Measurements from ENCODE around the gene DOK7. TPM values are rescaled to one million over a fixed set of nuclear protein-coding genes. Genes with fewer than 3 reads are reported as not detected.

The DOK7 gene
- polyA plus RNA-seq, 3 donors, result not detected

DNA sequence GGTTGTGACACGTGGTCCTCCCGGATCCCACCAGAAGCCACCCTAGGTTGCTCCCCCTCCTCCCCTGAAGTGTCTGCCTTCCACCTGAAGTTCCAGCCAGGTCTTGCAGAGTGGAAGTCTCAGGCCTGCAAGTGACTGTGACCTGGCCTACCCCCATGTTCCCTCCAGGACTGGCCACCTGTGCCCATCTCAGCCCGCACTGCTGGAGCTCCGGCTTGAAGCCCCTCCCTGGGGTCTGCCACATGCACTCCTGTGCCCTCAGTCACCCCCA, 27.5 kb upstream of the DOK7 start:
- Mint-ChIP-seq H3K4me1 (peaks cover 6% of the 10 kb centered on the region), H3K27me3 (ENCODE audit: low read depth in 3 of 3) (peaks cover 0 to 3% (median 1%) of the 10 kb centered on the region in 3 donors), H3K36me3 (peaks cover 0 to 2% of the 10 kb centered on the region in 2 donors), H3K9me3 (no peaks in the 10 kb centered on the region), H3K27ac (no peak overlapping the region), H3K4me3 (no peak overlapping the region)
- Histone ChIP-seq H3K9me3 (replicated peaks in 1 of 2; ENCODE audit: control insufficient read depth in 1 of 2, insufficient read depth in 1 of 2, low read length in 2 of 2) (no peaks in the 10 kb centered on the region), H3K4me1 (ENCODE audit: control insufficient read depth in 1 of 2, insufficient read depth in 2 of 2, low read length in 2 of 2) (peaks cover 3 to 8% of the 10 kb centered on the region in 2 donors), H3K9ac (ENCODE audit: insufficient read depth, low read length, poor library complexity, severe bottlenecking) (no peak overlapping the region), H4K20me1 (ENCODE audit: insufficient read depth, low read length) (no peaks in the 10 kb centered on the region), H3K36me3 (replicated peaks in 1 of 2; ENCODE audit: control insufficient read depth in 1 of 2, insufficient read depth in 2 of 2, low read length in 2 of 2) (no peaks in the 10 kb centered on the region), H2AFZ (ENCODE audit: insufficient read depth, low read depth, low read length, poor library complexity, severe bottlenecking) (no peak overlapping the region), H3K27me3 (ENCODE audit: control insufficient read depth in 2 of 2, insufficient read depth in 2 of 2, low read length in 2 of 2) (no peaks in the 10 kb centered on the region), H3K4me3 (replicated peaks in 1 of 3; ENCODE audit: low read depth in 2 of 3, low read length in 3 of 3) (no peak overlapping the region), H3K4me2 (replicated peaks; ENCODE audit: extremely low read depth, low read length, poor library complexity, severe bottlenecking) (no peak overlapping the region), H3K27ac (ENCODE audit: low read depth in 1 of 2, low read length in 2 of 2) (no peak overlapping the region), H3K79me2 (ENCODE audit: insufficient read depth, low read length) (no peaks in the 10 kb centered on the region)
- DNase-seq, result no peak
- WGBS (ENCODE audit: insufficient coverage), result 94% methylated on average over 4 of the region's 4 CpGs
- intact Hi-C loops (cut with micrococcal nuclease), result no loop called here
- TF ChIP-seq, protein P1, sequence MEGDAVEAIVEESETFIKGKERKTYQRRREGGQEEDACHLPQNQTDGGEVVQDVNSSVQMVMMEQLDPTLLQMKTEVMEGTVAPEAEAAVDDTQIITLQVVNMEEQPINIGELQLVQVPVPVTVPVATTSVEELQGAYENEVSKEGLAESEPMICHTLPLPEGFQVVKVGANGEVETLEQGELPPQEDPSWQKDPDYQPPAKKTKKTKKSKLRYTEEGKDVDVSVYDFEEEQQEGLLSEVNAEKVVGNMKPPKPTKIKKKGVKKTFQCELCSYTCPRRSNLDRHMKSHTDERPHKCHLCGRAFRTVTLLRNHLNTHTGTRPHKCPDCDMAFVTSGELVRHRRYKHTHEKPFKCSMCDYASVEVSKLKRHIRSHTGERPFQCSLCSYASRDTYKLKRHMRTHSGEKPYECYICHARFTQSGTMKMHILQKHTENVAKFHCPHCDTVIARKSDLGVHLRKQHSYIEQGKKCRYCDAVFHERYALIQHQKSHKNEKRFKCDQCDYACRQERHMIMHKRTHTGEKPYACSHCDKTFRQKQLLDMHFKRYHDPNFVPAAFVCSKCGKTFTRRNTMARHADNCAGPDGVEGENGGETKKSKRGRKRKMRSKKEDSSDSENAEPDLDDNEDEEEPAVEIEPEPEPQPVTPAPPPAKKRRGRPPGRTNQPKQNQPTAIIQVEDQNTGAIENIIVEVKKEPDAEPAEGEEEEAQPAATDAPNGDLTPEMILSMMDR (IDR thresholded peaks at IDR 0.05), result no peak

DNA sequence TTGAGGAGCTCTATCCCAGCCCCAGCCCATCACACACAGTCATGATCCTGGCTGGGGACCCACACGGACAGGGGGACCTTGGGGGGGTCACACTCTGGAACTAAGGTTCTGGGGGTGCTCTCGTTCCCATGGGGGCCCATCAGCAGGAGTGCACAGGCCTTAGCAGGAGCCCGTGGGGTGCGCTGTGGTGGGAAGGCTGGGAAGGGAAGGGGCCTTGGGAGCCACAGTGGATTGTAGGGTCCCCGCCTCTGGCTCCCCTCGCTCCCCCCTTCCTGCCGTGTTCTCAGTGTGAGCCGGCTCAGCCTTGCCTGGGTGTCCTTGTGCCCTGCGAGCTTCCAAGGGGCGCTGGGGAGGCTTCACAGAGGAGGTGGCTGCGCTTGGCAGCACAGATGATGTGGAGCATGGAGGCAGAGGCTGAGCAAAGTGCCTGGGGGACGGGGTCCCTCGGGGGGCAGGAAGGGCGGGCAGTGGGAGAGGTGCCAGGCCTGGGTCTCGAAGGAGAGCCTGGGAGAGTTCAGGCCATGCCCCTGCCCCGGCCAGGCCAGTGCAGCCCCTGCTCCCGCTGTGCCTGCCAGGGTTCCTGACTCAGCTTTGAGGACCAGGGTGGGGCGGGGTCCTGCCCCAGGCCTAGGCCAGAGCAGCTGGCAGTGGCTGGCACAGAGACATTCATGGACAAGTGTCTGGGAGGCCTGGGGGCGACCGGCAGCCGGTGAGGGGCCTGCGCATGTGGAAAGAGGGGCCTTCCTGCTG, 26.9 kb upstream of the DOK7 start:
- Histone ChIP-seq H3K9me3 (replicated peaks in 1 of 2; ENCODE audit: control insufficient read depth in 1 of 2, insufficient read depth in 1 of 2, low read length in 2 of 2) (no peaks in the 10 kb centered on the region), H3K36me3 (replicated peaks in 1 of 2; ENCODE audit: control insufficient read depth in 1 of 2, insufficient read depth in 2 of 2, low read length in 2 of 2) (no peaks in the 10 kb centered on the region), H3K27ac (ENCODE audit: low read depth in 1 of 2, low read length in 2 of 2) (no peak overlapping the region), H3K4me3 (replicated peaks in 1 of 3; ENCODE audit: low read depth in 2 of 3, low read length in 3 of 3) (no peak overlapping the region), H2AFZ (ENCODE audit: insufficient read depth, low read depth, low read length, poor library complexity, severe bottlenecking) (no peak overlapping the region), H4K20me1 (ENCODE audit: insufficient read depth, low read length) (no peaks in the 10 kb centered on the region), H3K79me2 (ENCODE audit: insufficient read depth, low read length) (no peaks in the 10 kb centered on the region), H3K9ac (ENCODE audit: insufficient read depth, low read length, poor library complexity, severe bottlenecking) (no peak overlapping the region), H3K4me1 (ENCODE audit: control insufficient read depth in 1 of 2, insufficient read depth in 2 of 2, low read length in 2 of 2) (peaks cover 3 to 8% of the 10 kb centered on the region in 2 donors), H3K4me2 (replicated peaks; ENCODE audit: extremely low read depth, low read length, poor library complexity, severe bottlenecking) (no peak overlapping the region), H3K27me3 (ENCODE audit: control insufficient read depth in 2 of 2, insufficient read depth in 2 of 2, low read length in 2 of 2) (no peaks in the 10 kb centered on the region)
- peaks cover 9% of the 10 kb centered on the region for H3K4me1 Mint-ChIP-seq
- no peak for DNase-seq
- no peaks in the 10 kb centered on the region for H3K9me3 Mint-ChIP-seq
- H3K27ac Mint-ChIP-seq, result no peak overlapping the region
- H3K36me3 Mint-ChIP-seq, result peaks cover 0 to 2% of the 10 kb centered on the region in 2 donors
- H3K27me3 Mint-ChIP-seq (ENCODE audit: low read depth in 3 of 3), result peaks cover 0 to 1% (median 0%) of the 10 kb centered on the region in 3 donors
- no peak overlapping the region for H3K4me3 Mint-ChIP-seq
- 95% methylated on average over 18 of the region's 22 CpGs for WGBS (ENCODE audit: insufficient coverage)
- intact Hi-C loops (cut with micrococcal nuclease), result no loop called here
- TF ChIP-seq, protein P1 (IDR thresholded peaks at IDR 0.05), result no peak

Data from CD14-positive monocyte (primary cell).